COLO668 (cell line): ENCODE measurements around the gene MCRIP1.

Experiments used
- DNase-seq: peaks from one replicate; lab custom pipeline; 2025; ENCODE audit not compliant: unreplicated experiment; lab: John Stamatoyannopoulos, UW

MCRIP1 gene

GRCh38 chr17:81805707-81806460 is 27.2 kb downstream of the MCRIP1 start:
- no peak for DNase-seq

- no peak for DNase-seq
Measured at GRCh38 chr17:81804559-81805399, 28.3 kb downstream of the MCRIP1 start.

- DNase-seq: no peak
Measured at GRCh38 chr17:81803728-81804558, 29.1 kb downstream of the MCRIP1 start, which contains the start of gene GCGR. TSS of gene GCGR (plus strand) at chr17:81804150. CDS start at chr17:81809019, 4,869 bp downstream.

GRCh38 chr17:81802856-81803643 is 30.0 kb downstream of the MCRIP1 start:
- DNase-seq: no peak

- no peak for DNase-seq
Measured at GRCh38 chr17:81802048-81802758, 30.9 kb downstream of the MCRIP1 start.

GRCh38 chr17:81801327-81801726 is 31.8 kb downstream of the MCRIP1 start:
- DNase-seq: no peak

GRCh38 chr17:81794509-81794908 is 38.6 kb downstream of the MCRIP1 start:
- DNase-seq: peak; percentile 15

GRCh38 chr17:81794074-81794476 is 39.0 kb downstream of the MCRIP1 start:
- DNase-seq: no peak

GRCh38 chr17:81792675-81793615 is 40.1 kb downstream of the MCRIP1 start:
- no peak for DNase-seq
